Myocyte (in vitro differentiated cells): ENCODE results near the gene FOXJ3. TPM values are rescaled to one million over a fixed set of nuclear protein-coding genes. Genes with fewer than 3 reads are reported as not detected.

Experiments
- total RNA-seq: library from RNA; depleted of rRNA; stranded (reverse); fragments of >200 nt; gene quantifications from 2 replicates; pipeline ENCODE4 v1.2.3, GENCODE V29; 2014

Gene FOXJ3
- total RNA-seq, 1 donor from 2014 or later, result 45.1 TPM

Other genes with a start within 250 kb of the FOXJ3 start
- not detected in 2 replicates for gene GUCA2B, start 181.8 kb downstream of the FOXJ3 start, total RNA-seq
- not detected in 2 replicates for gene GUCA2A, start 170.5 kb downstream of the FOXJ3 start, total RNA-seq
- gene RIMKLA, start 45.6 kb upstream of the FOXJ3 start, total RNA-seq, result not detected in 2 replicates
- gene ZMYND12, start 120.8 kb upstream of the FOXJ3 start, total RNA-seq, result not detected in 2 replicates
- 44.6 and 56.3 TPM in 2 replicates for gene PPCS, start 121.3 kb upstream of the FOXJ3 start, total RNA-seq
- gene CCDC30, start 128.1 kb upstream of the FOXJ3 start, total RNA-seq, result 0.11 and 0.78 TPM in 2 replicates